ENCODE measurements around the gene TAAR6. TPM values are rescaled to one million over a fixed set of nuclear protein-coding genes. Genes with fewer than 3 reads are reported as not detected.
A peak's percentile ranks its signal among the peaks of the same experiment; 100 is the strongest.

The TAAR6 gene
- total RNA-seq, 1 experiment from 2014 or later, result not detected

GRCh38 chr6:132584698-132585097 lies 14.6 kb downstream of the TAAR6 start:
- ATAC-seq, result no peak
- Mint-ChIP-seq H3K9me3 (peaks cover 17% of the 10 kb centered on the region), H3K4me1 (peaks cover 7% of the 10 kb centered on the region), H3K36me3 (no peaks in the 10 kb centered on the region), H3K27ac (no peak overlapping the region), H3K27me3 (ENCODE audit: low read depth) (no peaks in the 10 kb centered on the region), H3K4me3 (no peak overlapping the region)
- no peak for DNase-seq (ENCODE audit: low spot score)
- ChIA-PET CTCF (interaction anchor here (1.1 kb wide), 1 partner anchor 14 kb away, joined by 4 read pairs; no protein-coding TSS in a partner anchor), POLR2A (no interaction called here)
- TF ChIP-seq MLX (CRISPR knock-in tag; IDR thresholded peaks at IDR 0.05) (no peak), ESRRA (CRISPR knock-in tag; IDR thresholded peaks at IDR 0.05; ENCODE audit: borderline replicate concordance) (no peak), ZNF138 (CRISPR knock-in tag; conservative IDR thresholded peaks at IDR 0.05) (no peak), GRHL2 (CRISPR knock-in tag; IDR thresholded peaks at IDR 0.05; ENCODE audit: insufficient replicate concordance, severe bottlenecking) (no peak), AR (CRISPR knock-in tag; IDR thresholded peaks at IDR 0.05) (no peak), ZNF396 (CRISPR knock-in tag; IDR thresholded peaks at IDR 0.05; ENCODE audit: borderline replicate concordance) (no peak), SP1 (CRISPR knock-in tag; conservative IDR thresholded peaks at IDR 0.05) (no peak), HMGXB4 (CRISPR knock-in tag; IDR thresholded peaks at IDR 0.05) (no peak), IRF1 (CRISPR knock-in tag; IDR thresholded peaks at IDR 0.05) (no peak), ELF4 (CRISPR knock-in tag; IDR thresholded peaks at IDR 0.05; ENCODE audit: low read depth) (no peak)

GRCh38 chr6:132587424-132587823 lies 17.3 kb downstream of the TAAR6 start:
- POLR2A ChIA-PET, result no interaction called here
- Mint-ChIP-seq H3K4me1 (peaks cover 4% of the 10 kb centered on the region), H3K27me3 (ENCODE audit: low read depth) (no peaks in the 10 kb centered on the region)

GRCh38 chr6:132589454-132589853 lies 19.3 kb downstream of the TAAR6 start, which contains the start of gene TAAR5:
Gene TAAR5 (minus strand): TSS chr6:132589741. CDS start chr6:132589686, 55 bp downstream.
- CTCF ChIA-PET, result interaction anchor here (0.7 to 1.8 kb wide), 3 partner anchors 9 to 566 kb away, joined by 3 to 7 read pairs (median 5); no protein-coding TSS in a partner anchor
- H3K9me3 Mint-ChIP-seq, result 0 out of 2 replicates have a peak, but pooled peaks cover 6% of the 10 kb centered on the region
- no peak within 1 kb of the TSS for H3K27ac Mint-ChIP-seq
- no peaks in the 10 kb centered on the region; the same call in 1 of the 2 replicates for H3K27me3 Mint-ChIP-seq (ENCODE audit: low read depth)
- POLR2A ChIA-PET, result interaction anchor here (0.7 kb wide), 1 partner anchor 422 kb away, joined by 8 read pairs; no protein-coding TSS in a partner anchor
- H3K36me3 Mint-ChIP-seq, result no peaks in the 10 kb centered on the region
- DNase-seq (ENCODE audit: low spot score) (no peak), ATAC-seq (peak; percentile 22; the same call in 1 of the 2 replicates)
- H3K4me3 Mint-ChIP-seq, result no peak within 1 kb of the TSS
- TF ChIP-seq CREB1 (CRISPR knock-in tag; IDR thresholded peaks at IDR 0.05) (no peak), MLX (CRISPR knock-in tag; IDR thresholded peaks at IDR 0.05) (no peak), ZNF416 (CRISPR knock-in tag; IDR thresholded peaks at IDR 0.05) (no peak), FOXP4 (CRISPR knock-in tag; IDR thresholded peaks at IDR 0.05) (no peak), ESRRA (CRISPR knock-in tag; IDR thresholded peaks at IDR 0.05; ENCODE audit: borderline replicate concordance) (no peak), RORB (CRISPR knock-in tag; IDR thresholded peaks at IDR 0.05) (no peak), ATF3 (CRISPR knock-in tag; conservative IDR thresholded peaks at IDR 0.05) (no peak)
- H3K4me1 Mint-ChIP-seq, result no peaks in the 10 kb centered on the region

More at GRCh38 chr6:132587424-132587823, 17.3 kb downstream of the TAAR6 start:
- Mint-ChIP-seq H3K36me3 (no peaks in the 10 kb centered on the region), H3K27ac (no peak overlapping the region), H3K9me3 (0 out of 2 replicates have a peak, but pooled peaks cover 6% of the 10 kb centered on the region), H3K4me3 (no peak overlapping the region)
- CTCF ChIA-PET, result no interaction called here
- no peak for TF ChIP-seq EMX1 (CRISPR knock-in tag; IDR thresholded peaks at IDR 0.05)
- no peak for DNase-seq (ENCODE audit: low spot score)
- ATAC-seq, result no peak

Measured in WTC11 (cell line).